Stimulated activated CD8-positive, alpha-beta memory T cell treated with anti-CD3 and anti-CD28 coated beads, Interleukin-4, amount 100 ng/mL, for 4 hours (primary cell): Measurements from ENCODE around the gene SLC35F4.
"Not testable (repeated sequence)": the region's sequence is repeated elsewhere in the genome, so short reads cannot be mapped to it uniquely, and the experiment has no call there.

Experiments
- DNase-seq, 2 donors: peaks; one replicate each; pipeline ENCODE4 v3.0.0-alpha.2; 2020; ENCODE audit warnings: low read depth in 2 of 2, low spot score in 1 of 2

SLC35F4 gene

DNA sequence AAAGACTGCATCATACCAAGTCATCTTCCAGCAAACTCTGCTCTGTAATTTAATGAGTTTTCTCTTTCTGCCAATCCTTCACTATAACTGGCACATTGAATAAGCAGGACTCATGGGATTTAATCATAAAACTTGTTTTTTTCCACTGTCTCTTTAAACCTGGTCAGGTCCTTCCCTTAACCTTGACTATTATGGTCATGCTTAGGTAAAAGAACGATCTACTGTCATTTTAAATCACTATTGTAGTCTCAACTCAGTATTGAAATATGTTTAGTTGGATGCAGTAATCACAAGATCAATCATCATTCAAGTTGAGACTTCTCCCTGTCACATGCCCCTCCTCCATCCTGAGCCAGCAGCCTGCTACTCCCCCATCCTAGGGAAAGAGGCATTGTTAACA is 56.1 kb downstream of the SLC35F4 start:
- no peak for DNase-seq

DNA sequence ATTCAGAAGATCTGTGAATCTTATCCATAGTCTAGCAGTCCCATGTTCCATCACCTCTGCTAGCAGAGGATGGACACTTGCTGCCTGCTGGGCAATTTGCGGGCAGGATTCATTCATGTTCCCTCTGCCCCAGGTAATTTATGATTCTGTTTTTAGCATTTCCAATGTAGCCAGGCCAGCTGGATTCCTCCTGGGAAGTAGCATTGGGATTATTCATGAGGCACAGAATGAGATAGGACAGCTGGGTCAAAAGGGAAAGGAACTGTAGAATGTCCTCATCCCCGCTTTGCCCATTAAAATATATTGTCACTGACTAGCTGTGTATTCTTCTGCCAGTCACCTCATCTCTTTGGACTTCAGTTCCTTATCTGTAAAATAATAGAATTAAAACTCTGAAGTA is 68.7 kb downstream of the SLC35F4 start:
- no peak for DNase-seq

DNA sequence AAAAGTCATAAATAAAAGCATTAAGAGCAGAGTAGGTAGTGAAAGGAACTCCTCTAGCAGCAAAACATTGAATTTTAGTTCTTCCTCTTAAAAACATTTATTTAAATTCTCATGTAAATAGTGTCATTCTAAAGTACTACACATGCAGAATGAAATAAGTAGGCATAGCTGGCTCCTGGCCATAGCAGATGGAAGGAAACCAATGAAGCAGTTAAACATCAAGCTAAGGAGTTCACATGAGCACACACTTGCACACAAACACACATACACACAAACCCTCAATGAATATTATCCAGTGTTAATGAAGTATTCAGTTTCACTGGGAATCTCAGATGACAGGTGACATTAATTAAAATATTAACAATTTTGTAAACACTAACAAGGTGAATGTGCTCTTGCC is 69.3 kb downstream of the SLC35F4 start:
- no peak for DNase-seq

DNA sequence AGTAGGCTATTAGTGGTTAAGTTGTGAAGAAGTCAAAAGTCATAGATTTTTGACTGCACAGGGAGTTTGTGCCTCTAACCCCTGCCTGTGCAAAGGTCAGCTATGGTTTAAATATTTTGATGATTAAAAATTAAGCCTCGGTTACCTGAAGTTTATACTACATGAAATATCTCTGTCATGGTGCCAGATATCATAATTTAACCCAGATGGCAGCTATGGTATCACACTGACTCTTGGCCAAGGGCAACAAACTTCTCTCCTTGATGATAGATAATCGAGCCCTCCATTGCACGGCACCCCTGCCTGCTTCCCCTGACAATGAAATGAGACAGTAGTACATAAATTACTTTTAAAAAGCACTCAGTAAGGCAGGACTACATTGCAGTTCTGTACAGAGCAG is 80.8 kb downstream of the SLC35F4 start:
- DNase-seq, result no peak

DNA sequence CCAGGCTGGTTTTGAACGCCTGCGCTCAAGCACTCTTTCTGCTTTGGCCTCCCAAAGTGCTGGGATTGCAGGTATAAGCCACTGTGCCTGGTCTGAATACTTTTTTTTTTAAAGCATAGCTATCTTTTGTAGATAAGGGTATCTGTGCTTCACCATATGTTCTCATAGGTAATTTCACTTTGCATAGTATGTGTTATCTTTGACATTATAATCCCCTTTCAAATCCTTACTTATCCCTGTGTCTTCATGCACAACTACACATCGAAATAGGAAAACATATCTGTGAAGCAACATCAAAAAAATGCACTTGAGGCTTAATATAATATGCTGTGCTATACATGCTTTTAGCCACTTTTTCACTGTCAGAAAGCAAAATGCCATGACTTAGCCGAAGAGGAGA is 94.1 kb downstream of the SLC35F4 start:
- no peak for DNase-seq

DNA sequence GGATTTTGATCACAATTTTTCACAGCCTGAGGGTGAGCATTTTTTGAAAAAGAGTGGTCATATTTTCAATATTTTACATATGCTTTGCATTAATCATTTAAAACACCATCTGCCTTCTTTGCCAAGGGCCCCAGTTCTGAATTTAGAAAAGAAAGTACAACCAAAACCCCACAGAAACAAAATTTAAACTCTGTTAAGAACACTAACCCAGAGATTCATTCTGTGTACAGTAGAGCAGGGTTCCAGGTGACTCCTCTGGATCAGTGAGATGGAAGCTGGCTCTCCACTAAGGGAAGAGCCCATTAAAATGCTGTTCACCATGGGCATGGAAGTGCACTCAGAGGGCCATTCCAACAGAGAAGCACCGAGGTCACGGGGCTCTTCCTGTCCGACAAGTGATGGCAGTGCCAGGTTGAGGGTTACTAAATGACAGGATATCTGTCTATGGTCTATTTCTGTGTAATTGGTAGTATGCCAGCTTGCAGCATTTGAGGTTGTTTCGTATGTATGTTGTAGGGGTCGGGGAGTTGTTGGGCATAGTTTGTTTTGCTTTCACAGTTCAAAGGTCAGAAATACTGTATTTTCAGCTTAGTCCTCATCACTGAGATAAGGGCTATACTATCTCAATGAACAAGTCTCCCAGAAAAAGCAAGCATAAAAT is 95.9 kb downstream of the SLC35F4 start:
- DNase-seq, result no peak

DNA sequence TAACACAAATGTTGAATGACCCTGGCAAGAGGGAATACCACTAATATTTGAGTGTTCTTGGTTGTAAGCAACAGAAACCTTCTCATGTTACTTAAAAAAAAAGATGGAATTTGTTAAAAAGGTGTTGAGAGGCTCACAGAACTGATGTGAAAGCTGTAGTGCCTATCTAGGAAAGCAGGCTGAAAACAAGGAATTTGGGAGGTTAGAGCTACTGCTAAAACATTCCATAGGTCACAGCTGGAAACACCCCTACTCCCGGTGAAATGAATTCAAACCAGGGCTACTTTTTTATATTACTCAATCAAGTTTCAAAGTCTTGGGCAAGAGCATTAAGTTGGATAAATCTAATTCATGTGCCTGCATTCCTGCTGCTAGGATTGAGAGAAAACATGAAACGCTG is 104.1 kb downstream of the SLC35F4 start:
- no peak for DNase-seq

DNA sequence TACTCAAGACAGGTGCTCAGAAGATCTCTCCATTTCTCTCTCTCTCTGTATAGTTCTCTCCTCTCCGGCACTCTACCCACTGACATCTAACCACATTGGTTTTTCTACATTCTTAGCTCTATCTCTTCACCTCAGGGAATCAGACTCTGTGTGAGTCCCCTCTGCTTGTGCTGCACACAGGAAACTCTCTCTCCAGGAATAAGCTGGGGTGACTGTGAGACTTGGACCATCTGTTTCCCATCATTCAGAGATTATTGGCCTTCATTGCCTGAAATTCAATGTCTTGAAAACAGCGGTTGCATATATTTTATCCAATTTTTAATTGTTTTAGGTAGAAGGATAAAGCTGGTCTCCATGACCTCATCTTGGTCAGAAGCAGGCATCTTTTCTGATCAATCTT is 105.0 kb downstream of the SLC35F4 start:
- no peak for DNase-seq

DNA sequence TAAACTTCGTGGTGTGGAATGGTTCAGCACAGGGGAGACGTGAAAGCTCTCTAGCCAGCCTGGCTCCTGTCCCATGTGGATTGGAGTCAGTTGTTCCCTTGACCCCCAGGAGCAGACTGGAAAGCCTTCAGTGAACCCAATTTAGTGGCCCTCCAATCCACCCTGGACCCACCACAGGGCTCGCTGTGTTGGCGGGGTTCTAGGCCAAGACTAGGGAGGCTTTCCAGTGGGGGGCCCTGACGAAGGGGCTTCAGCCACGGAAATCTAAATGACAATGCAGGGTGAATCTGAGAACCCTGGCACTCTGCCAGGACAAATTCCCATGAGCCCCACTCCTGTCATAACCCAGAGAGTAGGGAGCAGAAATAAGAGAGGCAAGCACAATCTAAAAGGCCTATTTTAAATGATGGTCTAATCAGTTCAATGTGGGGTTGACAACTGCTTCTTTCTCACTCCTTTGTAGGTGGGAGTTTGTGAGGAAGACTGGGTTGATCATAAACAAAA is 110.8 kb downstream of the SLC35F4 start:
- DNase-seq, result no peak

DNA sequence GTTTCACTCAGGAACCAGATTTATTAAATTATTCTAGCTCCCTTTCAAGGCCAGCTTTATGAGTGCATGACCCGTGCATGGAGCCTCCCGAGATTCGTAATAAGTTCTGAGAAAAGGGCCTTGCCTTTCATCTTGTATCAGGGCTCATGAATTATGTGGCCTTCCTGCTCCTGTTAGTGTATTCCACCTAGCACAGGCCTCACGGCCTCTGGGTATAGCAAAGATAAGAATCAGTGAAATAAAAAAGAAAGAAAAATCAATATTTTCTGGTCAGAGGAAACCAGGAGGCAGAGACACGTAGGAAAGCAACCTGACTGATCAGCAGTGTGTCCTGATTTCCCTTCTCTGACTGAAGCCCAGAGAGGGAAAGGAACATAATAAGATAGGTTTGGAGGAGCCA is 111.4 kb downstream of the SLC35F4 start:
- DNase-seq, result no peak

DNA sequence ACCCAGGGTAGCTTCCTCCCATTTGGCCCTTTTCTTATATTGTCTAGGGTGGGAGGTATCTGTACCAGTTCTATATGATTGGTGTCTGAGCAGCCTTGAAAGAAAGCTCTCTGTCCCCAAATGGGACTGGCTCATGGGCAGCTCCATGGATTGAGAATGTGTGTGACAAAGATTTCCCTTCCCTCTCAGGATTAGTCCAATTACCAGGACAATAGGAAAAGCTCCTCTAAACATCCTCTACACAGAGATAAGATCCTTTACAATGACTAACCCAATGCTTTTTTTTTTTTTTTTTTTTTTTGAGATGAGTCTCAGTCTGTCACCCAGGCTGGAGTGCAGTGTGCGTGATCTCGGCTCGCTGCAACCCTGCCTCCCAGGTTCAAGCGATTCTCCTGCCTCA is 112.1 kb downstream of the SLC35F4 start:
- DNase-seq, result no peak

DNA sequence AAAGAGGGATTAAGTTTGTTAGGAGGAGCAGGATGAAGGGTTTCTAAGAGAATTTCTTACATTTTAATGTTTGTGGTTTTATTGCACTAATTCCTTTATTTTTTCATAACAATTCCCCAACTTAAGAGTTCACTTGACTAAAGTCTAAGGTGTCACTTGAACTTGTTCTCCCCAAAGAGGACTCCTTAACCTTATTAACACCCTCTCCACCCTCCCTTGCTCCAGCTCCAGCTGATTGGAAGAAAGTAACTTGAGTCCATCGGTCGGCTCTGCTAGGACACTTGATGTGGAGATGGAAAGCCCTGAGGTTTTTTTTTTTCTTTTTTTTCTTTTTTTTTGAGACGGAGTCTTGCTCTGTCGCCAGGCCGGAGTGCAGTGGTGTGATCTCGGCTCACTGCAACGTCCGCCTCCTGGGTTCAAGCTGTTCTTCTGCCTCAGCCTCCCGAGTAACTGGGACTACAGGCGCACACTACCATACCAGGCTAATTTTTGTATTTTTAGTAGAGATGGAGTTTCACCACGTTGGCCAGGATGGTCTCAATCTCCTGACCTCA is 113.7 kb downstream of the SLC35F4 start:
- DNase-seq, result not testable (repeated sequence)

DNA sequence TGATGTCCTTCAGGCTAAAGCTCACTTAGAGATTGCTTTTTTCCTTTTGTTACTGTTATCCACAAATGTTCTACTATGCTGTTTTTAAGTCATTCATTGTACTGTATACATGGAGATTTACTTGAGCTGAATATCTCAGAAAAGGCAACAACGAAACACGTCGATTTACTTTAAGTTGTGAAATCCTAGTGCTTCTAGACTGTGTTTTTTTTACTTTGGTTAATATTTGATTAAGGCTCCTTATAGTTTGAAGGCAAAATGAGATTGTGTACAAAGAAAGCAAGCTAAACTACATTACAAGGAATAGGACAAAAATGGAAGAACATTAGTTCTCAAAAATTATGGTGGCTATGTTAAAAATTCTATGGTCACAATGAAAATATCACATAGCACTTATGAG is 114.5 kb downstream of the SLC35F4 start:
- DNase-seq, result no peak

DNA sequence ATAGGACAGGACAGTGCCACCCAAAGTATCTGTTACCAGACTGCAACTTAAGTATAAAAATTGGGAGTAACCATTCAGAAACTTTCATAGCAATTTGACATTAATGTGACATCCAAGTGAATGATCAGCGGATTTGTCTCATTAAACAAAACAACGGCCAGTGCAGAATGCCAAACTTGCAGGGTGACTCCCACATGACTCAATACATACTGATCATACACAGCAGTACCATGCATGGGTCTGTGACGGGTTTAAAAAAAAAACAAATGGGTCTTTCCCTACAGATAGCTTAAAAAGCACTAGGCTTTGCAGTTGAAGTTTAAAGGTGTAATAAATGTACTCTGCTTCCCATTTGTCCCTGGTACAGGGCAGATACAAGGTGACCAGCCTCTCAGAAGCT is 116.6 kb downstream of the SLC35F4 start:
- DNase-seq, result no peak

DNA sequence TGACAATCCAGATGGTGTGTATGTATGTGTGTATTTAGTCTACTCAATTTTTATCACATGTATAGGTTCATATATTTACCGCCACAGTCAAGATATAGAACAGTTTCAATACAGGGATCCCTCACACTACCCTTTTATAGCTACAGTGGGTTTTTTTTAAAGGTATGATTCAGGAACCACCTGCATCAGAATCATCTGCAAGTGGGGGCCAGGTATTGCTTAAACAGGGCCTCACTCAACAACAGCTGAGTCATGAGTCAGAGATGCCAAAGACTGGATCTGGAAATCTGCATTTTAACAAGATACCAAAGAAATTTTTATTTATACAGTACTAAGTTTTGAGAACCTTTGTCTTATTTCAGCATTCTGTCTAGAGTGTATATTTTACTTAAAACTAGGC is 117.6 kb downstream of the SLC35F4 start:
- DNase-seq, result no peak

DNA sequence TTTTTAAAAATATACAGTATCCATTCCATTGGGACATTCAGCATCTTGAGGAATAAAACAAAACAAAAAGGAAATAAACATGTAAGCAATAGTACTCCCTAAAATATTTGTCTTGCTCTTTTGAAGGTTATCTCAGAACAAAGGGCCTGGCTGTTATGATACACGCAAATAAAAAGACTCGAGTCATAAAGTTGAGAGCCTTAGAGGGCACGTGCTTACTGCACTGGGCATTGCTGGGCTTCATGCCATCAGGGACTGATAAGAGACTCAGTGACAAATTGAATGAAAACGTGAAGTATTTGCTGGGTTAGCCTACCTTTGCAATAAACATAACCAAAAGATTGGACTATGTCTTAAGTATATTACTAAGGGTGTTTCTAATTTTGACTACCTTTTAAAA is 118.9 kb downstream of the SLC35F4 start:
- no peak for DNase-seq

DNA sequence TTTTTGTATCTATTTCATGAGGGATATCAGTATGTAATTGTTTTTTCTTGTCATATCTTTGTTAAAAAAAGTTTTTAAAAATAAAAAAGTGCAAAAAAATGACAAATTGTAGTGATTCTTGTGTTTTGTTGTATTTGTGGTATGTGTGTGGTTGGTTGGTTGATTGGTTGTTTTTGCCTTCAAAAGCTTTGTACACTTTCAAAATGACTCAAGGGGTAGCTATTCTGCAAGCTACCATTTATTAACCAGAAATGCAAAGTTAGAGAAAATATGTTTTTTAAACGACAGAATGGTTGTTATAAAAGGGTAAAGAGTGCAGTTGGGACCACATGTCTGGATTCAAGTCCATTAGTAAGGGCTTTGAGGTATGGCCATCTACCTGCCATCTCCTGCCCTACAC is 119.3 kb downstream of the SLC35F4 start:
- no peak for DNase-seq

DNA sequence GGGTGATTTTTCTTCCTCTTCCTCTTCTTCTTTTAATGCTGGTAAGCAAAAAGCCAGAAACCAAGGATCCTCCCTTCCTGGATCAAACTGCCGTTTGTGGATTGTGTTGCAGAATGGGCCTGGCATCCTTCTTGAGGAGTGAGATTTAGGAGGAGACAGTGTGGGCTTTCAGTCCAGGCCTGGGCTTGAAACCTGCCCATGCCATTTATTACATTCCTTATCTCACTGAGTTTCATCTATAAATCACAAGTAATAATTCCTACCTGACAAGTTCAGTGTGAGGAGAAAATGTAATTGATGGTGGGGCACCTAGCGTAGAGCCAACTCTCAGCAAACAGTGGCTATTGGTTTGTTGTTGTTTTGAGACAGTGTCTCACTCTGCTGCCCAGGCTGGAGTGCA is 126.4 kb downstream of the SLC35F4 start:
- DNase-seq, result no peak

DNA sequence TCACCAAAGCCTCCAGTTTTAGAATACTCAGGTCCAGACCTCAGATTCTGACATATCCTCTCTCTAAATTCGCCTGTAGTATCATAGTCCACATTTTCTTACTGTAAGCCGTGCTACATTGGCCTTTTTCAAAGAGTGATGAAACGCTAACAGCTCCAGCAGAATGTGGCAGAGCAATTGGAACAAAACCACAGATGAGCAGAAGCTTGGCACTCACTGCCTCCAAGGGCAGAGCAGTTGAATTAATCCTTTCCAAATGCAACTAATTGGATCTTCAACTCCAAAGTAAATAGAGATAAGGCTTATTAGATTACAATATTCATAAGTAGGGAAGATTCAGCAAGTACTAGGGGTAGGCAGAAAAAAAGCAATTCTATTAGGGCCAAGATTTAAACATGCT is 128.3 kb downstream of the SLC35F4 start:
- no peak for DNase-seq

DNA sequence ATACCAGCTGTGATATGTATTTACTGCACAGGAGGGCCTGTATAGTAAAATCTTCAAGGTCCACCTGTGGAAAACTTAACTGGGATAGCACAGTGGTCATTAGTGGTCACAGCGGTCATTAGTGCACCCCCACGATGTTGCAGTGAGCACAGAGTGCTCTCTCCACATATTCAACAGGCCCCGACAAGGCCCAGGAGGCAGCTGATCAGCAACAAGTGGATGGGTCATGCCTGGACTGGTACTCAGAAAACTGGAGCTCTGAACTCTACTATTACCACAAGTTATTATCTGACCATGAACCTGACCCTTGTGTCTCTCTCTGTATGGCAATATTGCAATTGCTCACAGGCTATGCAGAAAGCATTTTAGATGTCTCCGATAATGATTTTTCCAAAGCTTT is 129.5 kb downstream of the SLC35F4 start:
- DNase-seq, result no peak

DNA sequence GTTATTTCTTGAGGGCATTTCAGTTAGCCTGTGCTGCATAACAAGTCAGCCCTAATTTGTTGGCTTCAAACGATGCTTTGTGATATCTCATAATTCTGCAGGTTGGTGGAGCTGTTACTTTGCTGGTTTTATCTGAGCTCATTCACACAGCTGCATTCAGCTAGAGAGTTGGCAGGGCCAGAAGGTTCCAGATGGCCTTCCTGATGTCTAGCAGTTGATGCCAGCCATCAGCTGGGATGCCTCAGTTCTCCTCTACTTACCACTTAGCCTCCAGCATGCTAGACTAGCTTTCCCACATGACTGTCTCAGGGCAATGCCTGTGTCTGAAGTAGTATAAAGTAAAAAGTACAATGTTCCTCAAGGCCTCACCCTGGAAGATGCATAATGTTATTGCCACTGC is 130.6 kb downstream of the SLC35F4 start:
- no peak for DNase-seq

DNA sequence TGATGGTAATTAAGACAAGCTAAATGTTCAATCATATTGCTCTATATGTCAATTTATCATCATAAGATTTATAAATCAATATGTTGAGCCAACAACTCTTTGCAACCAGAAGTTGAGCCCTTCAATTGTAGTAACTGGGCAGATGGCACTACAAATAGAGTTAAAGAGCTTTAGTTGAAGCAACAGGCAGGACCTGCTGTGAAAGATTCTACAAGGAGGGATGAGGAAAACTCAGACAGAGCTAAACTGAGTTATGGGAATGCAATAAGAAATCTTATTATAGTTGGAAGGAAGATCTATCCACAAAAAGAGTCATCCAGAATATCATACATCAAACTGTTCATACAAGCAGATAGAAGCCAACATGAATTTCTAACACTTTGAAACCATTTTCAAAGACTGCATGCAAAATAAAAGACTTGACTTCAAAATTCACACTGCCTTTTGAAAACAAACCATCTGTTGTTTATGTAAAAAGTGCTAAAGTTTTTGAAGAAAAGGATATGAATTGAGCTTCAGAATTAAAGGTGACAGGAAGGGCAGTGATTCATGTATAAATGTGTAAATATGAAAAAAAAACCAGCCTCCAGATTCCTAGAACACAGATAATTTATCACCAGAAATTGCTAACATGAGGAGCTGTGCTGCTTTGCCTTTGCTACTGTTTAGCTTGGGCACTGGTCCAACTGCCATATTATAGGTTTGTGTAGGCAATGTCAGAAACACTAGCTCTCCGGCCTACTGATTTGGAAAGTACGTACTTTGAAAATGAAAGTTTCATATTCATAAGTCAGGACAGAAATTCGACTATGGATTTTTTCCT is 133.2 kb downstream of the SLC35F4 start:
- no peak for DNase-seq
